ENCODE data around the gene TNFRSF11A.

TNFRSF11A gene

GRCh38 chr18:62435435-62436031, 110.4 kb downstream of the TNFRSF11A start:
- DNase-seq (ENCODE audit: low read depth): no peak
- no peak for TF ChIP-seq CTCF (IDR thresholded peaks at IDR 0.05; ENCODE audit: insufficient read depth, low read depth, low read length, missing control alignments)
- H3K4me3 ChIP-seq (ENCODE audit: low read length): no peak overlapping the region

- TF ChIP-seq CTCF (IDR thresholded peaks at IDR 0.05; ENCODE audit: insufficient read depth, low read depth, low read length, missing control alignments): no peak
- no peak for DNase-seq (ENCODE audit: low read depth)
- no peak overlapping the region for H3K4me3 ChIP-seq (ENCODE audit: low read length)
These were observed 111.6 kb downstream of the TNFRSF11A start for GRCh38 chr18:62436636-62437234.

GRCh38 chr18:62437235-62438017, 112.3 kb downstream of the TNFRSF11A start:
- peak; percentile 96 for DNase-seq (ENCODE audit: low read depth)
- H3K4me3 ChIP-seq (ENCODE audit: low read length): no peak overlapping the region

GRCh38 chr18:62438018-62438329, 112.9 kb downstream of the TNFRSF11A start:
- H3K4me3 ChIP-seq (ENCODE audit: low read length): no peak overlapping the region
- no peak for TF ChIP-seq CTCF (IDR thresholded peaks at IDR 0.05; ENCODE audit: insufficient read depth, low read depth, low read length, missing control alignments)
- DNase-seq (ENCODE audit: low read depth): peak; percentile 30

More at GRCh38 chr18:62437235-62438017, 112.3 kb downstream of the TNFRSF11A start:
- no peak for TF ChIP-seq CTCF (IDR thresholded peaks at IDR 0.05; ENCODE audit: insufficient read depth, low read depth, low read length, missing control alignments)

- no peak for TF ChIP-seq CTCF (IDR thresholded peaks at IDR 0.05; ENCODE audit: insufficient read depth, low read depth, low read length, missing control alignments)
- no peak overlapping the region for H3K4me3 ChIP-seq (ENCODE audit: low read length)
- DNase-seq (ENCODE audit: low read depth): no peak
These were observed 113.3 kb downstream of the TNFRSF11A start for GRCh38 chr18:62438402-62438801.

- no peak for DNase-seq (ENCODE audit: low read depth)
- TF ChIP-seq CTCF (IDR thresholded peaks at IDR 0.05; ENCODE audit: insufficient read depth, low read depth, low read length, missing control alignments): no peak
- H3K4me3 ChIP-seq (ENCODE audit: low read length): no peak overlapping the region
These were observed 113.8 kb downstream of the TNFRSF11A start for GRCh38 chr18:62438866-62439265.

All from epithelial cell of esophagus (primary cell).